Stimulated activated CD8-positive, alpha-beta memory T cell treated with anti-CD3 and anti-CD28 coated beads, Interleukin-15, amount 100 ng/mL, for 24 hours (primary cell): ENCODE data around the gene PTTG1.

ENCODE experiments used
- DNase-seq: peaks from one replicate; pipeline ENCODE4 v3.0.0-alpha.2; 2020; ENCODE audit warnings: low read depth

The PTTG1 gene

DNA sequence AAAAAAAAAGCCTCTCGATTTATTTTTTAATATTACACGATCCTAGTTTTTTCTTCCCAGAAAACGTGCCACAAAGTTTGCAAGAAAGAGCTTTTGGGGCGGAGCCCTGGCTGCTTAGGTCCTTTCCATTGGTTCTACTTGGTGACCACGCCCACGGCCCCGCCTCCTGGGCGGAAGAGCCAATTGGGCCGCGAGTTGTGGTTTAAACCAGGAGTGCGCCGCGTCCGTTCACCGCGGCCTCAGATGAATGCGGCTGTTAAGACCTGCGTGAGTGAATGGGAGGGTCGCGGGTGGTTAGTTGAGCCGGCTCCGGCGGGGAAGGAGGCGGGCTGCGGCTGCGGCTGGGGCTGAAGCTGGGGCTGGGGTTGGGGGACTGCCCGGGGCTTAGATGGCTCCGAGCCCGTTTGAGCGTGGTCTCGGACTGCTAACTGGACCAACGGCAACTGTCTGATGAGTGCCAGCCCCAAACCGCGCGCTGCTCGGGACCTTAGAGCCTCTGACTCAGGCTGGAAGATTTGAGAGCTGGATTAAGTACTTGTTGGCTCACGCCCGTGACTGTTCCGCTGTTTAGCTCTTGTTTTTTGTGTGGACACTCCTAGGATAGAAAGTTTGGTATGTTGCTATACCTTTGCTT is at the start of gene PTTG1:
Gene PTTG1, plus strand, starts transcription at position 231 of the 634 bp plus-strand sequence. CDS start 458 bp downstream, outside the sequence.
- peak; percentile 83 for DNase-seq

DNA sequence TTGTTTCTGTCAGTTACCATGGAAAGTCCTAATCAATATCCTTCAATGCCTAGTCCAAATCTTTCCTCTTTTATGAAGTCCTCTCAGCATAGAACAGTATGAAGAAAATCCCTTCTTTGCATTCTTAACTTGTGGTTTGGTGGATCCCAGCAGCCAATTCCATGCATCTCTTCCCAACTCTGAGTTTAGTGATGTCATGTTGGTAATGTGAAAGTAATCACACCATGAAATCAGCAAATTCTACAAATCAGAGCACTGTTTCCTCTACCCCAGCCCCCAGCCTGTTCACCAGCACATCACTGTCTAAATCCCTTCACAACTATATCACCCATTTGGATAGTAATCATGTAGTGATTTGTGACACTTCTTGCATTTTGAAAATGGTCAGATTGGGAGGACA is 46.5 kb upstream of the PTTG1 start:
- no peak for DNase-seq

DNA sequence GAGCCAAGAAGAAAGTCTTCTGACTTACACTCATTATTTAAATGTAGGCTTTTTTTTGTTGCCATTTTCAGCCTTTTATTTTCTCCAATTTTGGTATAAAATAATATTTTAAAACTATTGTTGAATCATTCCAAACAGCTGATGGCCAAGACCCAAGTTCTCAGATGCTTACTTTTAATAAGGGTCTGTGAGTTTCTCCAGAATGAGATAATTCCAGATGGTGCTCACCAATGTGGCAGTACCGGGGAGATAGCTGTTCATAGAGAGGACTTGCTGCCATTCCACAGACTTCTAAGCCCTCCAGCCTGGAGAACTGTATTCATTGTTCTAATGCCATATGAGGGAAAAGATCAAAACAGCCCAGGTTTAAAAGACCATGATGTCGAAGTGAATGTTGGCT is 46.0 kb upstream of the PTTG1 start:
- no peak for DNase-seq

DNA sequence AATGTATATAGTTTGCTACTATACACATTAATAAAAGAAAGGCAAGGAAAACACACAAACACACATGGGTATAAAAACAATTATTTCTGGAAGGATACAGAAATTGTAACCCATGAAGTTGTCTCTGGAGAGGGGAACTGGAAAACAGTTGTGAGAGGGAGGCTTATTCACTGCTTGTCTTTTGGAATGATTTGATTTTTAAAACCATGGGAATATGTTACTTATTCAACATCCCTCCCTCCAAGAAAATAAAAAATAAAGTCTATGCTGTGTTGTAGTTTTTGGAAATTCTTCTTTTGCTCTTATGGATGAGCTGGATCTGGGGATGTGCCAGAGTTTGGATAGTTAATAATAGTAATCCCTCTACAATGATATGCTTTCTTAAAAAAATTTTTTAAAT is 45.2 kb upstream of the PTTG1 start:
- DNase-seq, result no peak

DNA sequence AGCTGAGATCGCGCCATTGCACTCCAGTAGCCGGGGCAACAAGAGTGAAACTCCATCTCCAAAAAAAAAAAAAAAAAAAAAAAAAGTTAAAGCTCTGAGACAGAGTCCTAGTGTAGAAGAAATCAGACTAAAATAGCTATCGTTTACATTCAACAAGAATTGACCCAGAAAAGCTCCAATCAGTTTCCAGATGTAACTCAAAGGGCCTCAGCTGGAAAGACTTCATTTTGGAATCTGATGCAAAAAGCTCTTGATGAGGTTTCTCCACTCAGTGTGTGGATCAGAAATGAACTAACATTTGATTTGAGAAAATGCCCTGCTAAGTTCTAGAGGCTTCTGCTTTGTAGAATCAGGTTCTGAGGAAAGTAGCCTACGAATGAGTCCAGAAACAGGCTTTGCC is 44.0 kb upstream of the PTTG1 start:
- no peak for DNase-seq

DNA sequence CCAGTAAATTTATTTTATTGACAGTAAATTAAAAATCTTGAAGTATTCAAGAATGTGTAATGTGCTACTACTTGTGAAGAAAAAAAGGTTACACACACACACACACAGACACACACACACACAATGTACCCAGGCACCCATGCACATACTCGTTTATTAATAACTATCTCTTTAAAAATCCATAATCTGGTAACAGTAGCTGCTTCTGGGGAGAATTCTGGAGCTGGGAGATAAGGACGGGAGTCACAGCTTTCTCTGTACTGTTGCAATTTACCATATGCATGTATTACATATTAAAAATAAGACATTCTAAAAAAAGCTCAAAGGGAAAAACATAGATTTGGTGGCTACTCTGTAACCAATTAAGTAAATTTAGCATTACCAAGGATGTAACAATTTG is 43.3 kb upstream of the PTTG1 start:
- no peak for DNase-seq

DNA sequence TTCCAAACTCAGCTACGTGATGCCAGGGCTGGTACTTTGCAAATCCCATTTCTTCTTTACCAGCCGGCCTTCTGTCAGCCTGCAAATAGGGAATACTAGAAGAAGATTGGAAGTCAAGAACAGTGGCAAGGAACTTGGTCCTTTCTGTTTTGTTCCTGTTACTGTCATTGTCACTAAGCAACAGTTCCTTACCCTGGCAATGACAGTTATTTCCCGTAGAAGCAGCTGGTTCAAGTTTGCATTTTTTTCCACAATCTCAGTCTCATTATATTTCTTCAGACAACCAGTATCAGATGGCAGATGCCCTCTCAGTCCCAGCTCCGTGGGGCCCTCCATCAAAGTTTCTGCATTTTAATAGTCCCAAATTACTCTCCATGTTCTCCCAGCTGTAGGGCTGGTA is 42.1 kb upstream of the PTTG1 start:
- DNase-seq, result no peak

DNA sequence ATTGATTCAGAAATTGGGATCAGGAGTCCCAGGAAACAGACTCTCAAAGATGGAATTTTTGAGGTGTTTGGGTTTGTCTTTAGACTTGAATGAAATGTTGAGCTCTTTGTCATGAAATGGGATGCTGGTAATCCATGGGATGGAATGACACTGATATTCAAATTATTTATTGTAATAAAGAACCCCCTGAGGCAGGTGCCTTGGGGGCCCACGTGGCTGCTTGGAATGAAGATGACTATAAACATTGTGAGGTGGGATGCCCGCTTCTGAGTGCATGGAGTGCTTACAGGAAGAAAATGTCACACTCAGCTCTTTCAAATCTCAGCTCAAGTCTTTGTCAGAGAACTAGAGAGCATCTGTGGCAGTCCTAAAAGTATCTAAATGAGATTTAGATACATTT is 41.6 kb upstream of the PTTG1 start:
- no peak for DNase-seq

DNA sequence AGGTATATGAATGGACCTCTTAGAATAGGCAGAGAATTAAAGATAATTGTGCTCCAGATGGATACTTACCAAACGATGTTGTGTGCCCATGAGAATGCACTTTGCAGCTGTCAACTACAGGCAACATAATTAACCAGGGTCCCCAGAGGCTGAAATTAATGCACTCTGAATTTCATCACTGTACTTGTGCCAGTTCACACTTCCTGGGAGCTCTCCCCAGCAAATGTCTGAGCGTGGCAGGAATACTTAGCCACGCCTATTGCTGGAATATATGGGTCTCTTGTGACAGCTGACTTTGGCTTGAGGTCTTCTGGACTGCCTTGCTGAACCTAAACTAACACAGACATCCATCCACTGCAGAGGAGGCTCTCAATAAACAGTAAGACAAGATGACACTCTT is 39.3 kb upstream of the PTTG1 start:
- DNase-seq, result no peak

DNA sequence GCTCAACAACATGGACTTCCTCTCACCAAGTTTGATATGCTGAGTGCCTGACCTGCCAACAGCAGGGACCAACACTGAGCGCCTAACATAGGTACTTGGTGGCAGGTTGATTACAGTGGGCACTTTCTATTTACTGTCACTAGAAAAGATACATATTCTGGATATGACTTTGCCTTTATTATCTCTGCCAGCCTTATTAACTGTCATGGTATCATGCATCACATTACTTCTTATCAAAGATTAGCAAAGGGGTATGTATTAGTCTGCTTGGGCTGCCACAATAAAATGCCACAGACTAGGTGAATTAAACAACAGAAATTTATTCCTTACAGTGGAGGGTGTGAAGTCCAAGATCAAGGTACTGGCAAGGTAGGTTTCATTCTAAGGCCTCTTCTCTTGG is 37.0 kb upstream of the PTTG1 start:
- no peak for DNase-seq

DNA sequence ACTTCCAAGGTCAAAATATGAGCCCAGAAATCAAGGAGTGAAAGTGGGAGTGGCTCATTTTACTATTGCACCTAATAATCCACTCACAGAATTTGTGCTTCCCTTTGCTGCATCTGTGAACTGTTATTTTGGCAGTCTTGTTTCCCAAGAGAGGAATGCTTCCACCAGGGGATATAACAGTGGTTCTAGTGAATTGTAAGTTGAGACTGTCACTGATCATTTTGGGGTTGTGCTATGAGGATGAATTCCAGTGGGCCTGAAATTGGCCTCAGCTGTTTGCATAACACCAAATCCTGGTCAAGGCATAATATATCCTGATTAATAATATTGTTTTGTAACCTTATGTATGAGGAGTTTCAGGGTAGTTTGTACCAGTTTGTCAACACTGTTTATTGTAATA is 36.2 kb upstream of the PTTG1 start:
- no peak for DNase-seq

DNA sequence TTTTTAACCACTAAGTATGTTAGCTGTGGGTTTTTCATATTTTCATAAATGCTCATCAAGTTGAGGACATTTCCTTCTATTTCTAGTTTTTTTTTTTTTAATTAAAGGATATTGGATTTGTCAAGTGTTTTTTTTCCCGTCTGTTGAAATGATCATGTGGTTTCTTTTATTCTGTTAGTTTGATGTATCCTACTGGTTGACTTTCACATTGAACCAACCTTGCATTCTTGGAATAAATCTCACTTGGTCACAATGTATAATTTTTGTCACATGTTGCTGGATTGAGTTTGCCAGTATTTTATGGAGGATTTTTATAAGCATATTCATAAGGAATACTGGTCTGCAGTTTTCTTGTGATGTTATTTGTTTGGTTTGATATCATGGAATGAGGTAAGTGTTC is 34.2 kb upstream of the PTTG1 start:
- no peak for DNase-seq

DNA sequence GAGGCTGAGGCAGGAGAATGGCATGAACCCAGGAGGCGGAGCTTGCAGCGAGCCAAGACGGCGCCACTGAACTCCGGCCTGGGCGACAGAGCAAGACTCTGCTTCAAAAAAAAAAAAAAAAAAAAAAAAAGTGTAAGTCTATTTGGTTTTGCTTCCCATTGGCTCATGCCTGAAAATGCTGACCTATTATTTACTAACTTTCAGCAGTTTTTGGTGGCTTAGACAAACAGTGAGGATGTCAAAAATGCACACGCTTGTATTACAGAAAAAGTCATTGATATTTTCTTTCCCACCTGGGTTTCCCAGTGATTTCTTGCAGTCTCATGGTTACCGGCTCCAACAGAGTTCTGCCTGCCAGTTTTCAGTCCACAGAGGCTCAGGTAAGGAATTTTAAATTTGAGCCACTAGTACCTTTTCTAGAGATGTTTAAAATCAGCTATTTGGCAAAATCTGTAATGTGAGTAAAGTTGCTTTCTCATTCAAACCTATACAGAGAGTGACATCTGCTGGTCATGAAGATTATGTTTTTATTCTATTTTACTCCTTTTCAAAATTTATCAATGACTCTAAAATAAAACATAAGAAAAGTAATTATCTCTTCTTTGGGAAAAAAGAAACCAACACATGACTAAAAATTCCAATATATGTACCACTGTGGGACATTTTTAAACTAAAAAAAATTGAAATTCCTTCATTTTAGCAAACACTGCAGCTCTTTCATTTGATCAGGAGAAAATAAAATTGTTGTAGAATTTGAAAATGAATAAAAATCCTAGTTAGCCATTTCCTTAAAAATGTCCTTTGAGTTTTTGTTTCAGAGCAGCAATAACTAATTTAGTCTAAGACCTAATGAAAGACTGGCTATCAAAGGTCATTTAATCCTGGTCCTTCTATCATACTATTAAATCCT is 30.6 kb upstream of the PTTG1 start:
- no peak for DNase-seq

DNA sequence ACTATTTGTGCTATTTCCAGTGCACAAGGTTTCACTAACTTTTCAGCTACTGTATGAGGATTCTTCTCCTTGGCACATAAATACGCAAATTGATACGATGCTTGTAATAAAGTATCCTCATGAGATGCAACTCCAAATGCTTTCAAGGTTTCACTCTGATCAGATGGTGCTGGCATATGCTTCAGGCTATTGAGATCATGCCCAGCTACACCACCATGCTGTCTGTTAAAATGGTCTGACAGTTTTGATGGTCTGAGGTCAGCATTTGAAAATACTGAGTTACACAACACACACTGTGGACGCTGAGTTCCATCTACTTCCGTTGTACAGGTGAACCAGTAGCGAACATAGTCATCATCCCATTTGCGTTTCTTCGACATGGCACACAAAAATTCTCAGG is 26.5 kb upstream of the PTTG1 start:
- no peak for DNase-seq

DNA sequence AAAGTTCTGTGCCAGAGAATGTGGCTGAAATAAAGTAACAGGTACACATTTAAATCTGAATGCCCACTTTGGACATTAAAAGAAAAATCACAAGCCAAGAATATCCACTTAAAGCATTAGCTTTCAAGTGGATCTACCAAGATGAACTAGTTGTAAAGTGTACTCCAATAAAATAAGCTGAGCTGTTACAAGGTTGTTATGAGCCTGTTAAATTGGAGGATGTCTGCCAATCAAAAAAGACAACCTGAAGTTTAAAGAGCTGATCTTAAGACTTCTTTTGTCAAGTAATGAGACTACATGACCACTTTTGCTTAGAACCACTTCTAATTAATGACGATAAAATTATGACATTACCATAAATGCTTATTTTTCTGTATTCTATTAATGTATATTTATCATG is 24.2 kb upstream of the PTTG1 start:
- DNase-seq, result no peak

DNA sequence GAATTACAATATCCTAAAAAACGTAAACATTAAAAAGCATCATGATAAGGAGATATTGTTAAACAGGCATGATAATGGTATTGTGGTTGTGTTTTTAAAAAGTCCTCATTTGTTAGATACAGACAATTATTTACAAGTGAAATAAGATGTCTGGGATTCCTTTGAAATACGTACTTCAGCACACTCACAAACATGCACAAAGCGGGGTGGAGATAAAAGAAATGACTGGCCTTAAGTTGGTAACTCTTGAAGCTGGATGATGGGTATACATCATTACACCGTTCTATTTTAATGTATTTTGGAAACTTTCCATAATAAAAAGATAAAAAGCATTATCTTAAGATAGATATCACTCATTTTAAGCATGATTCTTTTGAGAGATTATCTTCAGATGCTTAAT is 22.8 kb upstream of the PTTG1 start:
- DNase-seq, result no peak

DNA sequence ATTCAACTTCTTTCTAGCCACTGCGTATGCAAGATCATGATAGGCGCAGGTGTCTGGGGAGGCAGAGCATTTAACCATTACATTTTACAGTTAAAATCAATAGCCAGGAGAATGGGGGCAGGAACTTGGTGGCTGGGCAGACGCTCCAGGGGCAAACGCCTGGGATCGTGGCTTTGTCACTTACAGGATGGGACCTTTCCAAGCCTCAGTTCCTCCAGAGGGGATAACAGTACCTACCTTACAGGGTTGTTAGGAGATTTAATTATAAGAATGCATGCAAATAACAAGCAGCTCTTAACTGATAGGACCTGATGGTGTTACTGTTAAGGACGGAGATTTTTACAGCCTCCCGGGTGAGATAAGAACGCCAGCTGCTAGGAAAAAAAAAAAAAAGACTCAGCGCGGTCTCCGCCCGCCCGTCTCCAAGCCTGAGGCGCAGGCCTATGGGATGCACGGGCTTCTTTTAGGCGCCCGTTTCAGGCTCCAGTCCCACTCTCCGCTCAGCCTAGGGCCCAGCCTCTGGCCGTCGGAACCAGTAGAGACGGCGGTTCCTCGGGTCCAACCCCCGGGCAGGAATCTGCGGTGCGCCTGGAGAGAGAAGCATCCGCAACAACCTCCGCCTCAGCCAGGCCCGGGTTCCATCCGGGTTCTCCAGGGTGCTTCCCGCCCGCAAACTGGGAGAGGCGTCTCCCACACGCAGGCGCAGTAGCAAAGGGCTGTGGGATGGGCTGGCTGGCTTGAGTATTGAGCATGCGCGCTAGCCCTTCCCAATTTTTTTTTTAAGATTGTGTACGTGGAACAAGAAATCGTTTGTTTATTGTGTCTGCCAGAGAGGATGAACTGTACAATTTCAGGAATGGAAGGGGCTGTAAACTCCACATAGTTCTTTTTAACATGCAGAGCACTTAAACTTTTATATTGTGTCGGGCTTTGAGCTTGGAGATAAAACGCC is 22.0 kb upstream of the PTTG1 start, which contains the start of gene FAM200C:
Gene FAM200C, minus strand, starts transcription at position 653 of the 952 bp plus-strand sequence. CDS start 4,564 bp downstream, outside the sequence.
- DNase-seq, result peak; percentile 45

DNA sequence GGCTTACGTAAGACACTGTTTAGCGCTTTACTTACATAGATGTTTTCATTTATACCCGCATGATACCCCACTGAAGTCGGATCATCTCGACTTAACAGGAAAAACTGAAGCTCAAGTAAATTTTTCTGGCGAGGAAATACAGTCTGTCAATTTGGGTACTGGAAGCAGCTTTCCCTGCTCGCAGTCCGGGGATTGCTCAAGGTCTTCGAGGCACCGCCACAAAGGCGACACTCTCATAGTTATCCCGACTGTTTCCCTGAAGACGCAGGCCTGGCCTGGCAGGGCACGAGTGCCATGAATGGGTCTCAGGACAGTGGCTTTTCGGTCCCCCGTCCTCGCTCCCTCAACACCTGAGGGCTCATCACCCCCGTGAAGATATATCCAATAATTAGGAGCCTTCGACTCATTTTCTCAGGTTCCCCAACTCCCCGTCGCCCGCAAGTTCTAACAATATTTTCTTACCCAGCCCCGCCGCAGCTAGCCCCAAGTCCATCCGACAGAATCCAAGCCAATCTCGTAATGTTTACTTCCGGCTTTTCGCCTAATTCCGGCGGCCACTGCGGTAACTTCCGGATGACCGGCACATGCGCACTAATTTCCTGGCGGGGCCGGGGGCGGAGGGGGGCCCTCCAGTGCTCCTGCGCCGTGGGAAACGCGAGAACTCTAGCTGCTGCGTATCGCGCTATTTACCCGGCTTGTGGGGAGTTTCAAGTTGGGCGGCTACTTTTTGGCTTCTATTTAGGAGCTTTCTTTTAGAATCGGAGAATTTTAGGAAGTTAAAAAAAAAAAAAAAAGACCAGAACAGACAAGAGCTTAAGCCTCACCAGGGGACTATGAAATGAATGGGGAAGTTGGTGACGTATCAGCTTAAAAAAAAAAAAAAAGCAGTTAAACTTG is 2.8 kb upstream of the PTTG1 start, which contains the start of gene SLU7:
Gene SLU7, minus strand, starts transcription at position 521 of the 897 bp plus-strand sequence. CDS start 3,787 bp downstream, outside the sequence.
- DNase-seq, result peak; percentile 83

DNA sequence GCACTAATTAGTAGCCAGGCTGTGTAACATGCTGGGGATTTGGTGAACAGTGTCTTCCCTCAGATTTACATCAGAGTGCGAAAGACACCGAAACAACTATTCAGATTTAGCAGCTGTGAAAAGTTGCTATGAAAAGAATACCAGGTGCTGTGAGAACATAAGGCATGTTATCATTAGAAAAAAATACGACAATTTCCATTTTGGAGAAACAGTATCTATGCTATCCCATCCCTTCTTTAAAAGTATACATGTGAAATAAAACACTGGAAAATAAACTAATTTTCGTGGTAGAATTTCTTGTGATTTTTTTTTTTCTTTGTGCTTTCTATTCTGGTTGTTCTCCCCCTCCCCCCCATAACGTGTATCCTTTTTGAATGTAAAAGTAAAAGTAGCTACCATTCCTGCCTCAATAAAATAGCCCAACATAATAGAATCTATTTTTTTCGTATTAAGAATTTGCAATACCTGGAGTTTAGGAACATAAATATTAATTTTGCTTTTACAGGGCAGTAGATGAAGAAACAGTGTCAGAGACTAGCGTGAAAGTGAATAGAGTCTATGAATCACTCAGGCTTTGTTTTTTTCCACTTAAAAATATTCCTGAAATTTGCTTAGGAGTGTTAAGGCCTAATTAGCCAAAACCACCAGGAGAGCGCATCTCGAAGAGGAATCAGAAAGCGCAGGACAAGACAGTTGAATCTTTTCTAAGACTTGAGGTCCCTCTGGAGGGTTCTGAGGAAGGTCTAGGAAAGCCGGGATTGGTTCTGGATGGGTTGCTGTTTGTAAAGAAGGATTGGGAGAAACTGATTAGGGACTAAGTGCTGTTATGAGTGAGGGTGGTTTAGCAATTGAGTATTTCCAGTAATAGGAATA is 2.0 kb upstream of the PTTG1 start:
- no peak for DNase-seq

DNA sequence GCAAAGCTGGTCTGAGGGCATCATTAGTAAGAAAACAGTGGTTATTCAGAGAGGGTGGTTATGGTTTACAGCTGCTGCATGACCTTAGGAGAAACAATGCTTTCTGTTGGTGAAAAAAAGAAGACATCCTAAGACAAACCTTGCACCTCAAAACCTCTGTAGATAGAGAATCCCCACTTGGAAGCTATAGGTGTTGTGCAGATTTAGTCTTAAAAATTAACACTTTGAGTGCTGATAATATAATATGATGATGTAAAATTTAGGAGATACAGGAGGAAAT is 1.4 kb upstream of the PTTG1 start:
- no peak for DNase-seq
